HG03571 (cell line): ENCODE results near the gene MMD.
"Not testable (repeated sequence)": the region's sequence is repeated elsewhere in the genome, so short reads cannot be mapped to it uniquely, and the experiment has no call there.

Source experiments
- ATAC-seq: cut with Tn5 transposase; IDR thresholded peaks from one replicate; pipeline ENCODE4 v1.9.1; 2021; ENCODE audit not compliant: unreplicated experiment

The MMD gene, protein sequence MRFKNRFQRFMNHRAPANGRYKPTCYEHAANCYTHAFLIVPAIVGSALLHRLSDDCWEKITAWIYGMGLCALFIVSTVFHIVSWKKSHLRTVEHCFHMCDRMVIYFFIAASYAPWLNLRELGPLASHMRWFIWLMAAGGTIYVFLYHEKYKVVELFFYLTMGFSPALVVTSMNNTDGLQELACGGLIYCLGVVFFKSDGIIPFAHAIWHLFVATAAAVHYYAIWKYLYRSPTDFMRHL

GRCh38 chr17:55421179-55421934, at the start of gene MMD:
TSS of gene MMD (minus strand) at chr17:55421835. CDS start at chr17:55421695, 140 bp downstream.
- peak; percentile 15 for ATAC-seq

- ATAC-seq, result no peak
Measured at GRCh38 chr17:55466671-55467070, 45.0 kb upstream of the MMD start.

- ATAC-seq, result not testable (repeated sequence)
Measured at GRCh38 chr17:55465771-55466170, 44.1 kb upstream of the MMD start.

DNA sequence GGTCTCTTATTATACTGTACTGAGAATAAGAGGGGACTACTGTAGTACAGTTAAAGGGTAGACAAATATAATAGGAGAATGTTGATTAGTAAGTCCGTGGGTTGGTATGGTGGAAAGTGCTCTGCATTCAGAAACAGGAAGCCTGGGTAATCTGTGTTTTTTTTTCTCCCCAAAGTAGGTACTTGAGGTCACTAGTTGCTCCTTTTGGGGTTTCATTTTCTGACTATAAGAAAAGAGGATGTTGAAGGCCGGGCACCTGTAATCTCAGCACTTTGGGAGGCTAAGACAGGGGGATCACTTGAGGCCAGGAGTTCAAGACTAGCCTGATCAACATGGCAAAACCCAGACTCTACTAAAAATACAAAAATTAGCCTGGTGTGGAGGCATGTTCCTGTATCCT, 42.0 kb upstream of the MMD start:
- ATAC-seq, result no peak

- no peak for ATAC-seq
Measured at GRCh38 chr17:55462711-55463110, 41.1 kb upstream of the MMD start.

- no peak for ATAC-seq
Measured at GRCh38 chr17:55462234-55462633, 40.6 kb upstream of the MMD start.

DNA sequence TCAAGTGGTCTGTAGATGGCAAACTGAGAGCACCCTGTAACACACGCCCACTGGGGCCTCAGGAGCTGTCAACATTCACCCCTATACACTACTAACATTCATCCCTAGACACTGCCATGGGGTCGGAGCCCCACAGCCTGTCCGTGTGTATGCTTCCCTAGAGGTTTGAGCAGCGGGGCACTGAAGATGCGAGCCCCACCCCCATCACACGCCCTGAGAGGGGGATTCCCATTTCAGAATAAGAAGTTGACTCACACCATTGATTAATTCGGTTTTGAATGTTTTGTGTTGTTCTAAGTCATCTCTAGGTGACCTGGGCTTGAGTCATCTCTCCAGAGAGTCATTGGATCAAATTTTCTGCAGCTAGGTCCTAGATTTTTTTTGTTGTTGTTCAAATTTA, 37.3 kb upstream of the MMD start:
- ATAC-seq, result peak; percentile 48

DNA sequence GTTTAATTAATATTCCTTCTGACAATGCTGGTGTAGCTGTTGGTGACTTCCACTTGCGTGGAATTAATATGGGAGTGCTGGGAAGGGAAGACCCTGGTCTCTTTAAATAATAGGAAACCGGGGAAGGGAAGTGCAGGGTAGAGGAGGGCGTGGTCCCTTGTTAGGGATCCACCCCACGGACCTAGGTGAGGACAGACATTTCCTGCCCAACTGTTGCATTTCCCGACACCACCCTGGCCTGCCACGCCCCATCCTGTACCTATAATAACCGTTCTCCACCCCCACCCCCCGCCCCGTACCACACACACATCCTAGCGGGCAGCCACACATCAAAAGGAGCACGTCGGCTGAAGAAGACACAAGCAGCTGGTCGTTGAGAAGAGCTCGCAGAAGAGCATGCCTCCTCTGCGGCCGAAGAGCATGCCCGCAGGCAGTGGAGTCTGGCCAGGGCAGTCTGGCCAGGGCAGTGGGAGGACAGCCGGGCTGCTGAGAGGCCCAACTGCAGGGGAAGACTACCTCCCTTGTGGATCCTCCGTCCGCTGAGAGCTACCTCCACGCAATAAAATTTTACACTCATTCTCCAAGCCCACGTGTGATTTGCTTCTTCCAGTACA, 36.8 kb upstream of the MMD start:
- no peak for ATAC-seq

DNA sequence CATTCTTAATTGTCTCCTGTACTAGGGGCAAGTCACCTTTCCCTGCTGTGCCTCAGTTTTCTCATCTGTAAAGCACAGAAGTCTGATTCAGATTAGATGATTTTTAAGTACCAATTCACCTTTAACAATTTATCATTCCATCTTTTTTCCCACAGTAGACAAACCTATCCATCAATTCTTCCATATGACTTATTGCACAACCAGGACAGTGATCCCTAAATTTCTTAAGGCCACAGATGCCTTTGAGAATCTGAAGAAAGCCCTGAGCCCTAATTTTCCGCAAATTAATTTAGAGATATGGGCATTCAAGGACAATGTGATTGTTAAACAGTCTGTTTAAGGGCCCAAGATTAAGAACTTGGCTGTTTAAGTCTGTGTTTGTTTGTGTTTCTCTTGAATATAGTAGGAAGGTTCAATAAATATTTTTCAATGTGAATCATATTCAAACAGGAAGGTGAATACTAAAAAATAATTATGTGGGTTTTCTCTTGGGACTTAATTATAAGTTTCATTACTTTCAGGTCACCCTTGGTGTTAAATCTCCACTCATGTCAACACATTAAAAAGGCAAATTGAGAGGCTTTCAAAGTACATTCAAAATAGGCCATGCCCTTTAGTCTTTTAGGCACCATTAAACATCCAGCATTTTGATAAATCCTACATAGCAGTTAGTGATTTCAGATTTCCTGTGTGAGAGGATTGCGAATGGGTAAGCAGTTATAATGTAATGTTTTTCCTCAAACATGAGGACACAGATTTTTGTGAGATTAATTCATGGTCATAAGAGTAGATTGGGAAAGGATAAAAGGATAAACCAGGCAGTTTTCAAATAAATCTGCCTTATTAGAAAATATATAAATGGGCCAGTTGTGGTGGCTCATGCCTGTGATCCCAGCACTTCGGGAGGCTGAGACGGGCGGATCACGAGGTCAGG, 34.9 kb upstream of the MMD start:
- ATAC-seq, result no peak

DNA sequence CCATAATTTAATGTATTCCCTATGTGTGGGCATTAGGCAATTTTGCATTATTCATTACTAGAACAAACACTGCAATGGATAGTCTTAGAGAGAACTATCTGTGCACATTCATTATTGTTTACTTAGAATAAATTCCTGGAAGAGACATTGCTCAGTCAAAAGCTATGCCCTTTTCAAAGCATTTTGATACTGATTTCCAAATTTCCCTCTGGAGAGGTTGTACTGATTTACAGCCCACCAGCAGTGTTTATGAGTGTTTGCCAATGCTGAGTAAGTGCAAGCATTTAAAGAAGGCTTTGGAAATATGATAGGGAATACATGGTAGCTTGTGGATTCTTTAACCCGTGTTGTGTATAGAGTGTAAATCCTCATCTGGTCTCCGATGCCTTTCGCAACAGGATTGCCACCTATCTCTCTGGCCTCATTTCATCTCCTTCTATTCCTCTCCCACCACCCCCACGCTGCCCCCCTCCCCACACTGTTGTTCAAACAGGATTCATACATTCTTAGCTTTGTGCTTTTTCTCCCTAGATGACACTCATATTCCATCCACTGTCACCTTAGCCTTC, 33.4 kb upstream of the MMD start:
- ATAC-seq, result no peak

GRCh38 chr17:55453839-55454557, 32.4 kb upstream of the MMD start:
- ATAC-seq, result no peak

DNA sequence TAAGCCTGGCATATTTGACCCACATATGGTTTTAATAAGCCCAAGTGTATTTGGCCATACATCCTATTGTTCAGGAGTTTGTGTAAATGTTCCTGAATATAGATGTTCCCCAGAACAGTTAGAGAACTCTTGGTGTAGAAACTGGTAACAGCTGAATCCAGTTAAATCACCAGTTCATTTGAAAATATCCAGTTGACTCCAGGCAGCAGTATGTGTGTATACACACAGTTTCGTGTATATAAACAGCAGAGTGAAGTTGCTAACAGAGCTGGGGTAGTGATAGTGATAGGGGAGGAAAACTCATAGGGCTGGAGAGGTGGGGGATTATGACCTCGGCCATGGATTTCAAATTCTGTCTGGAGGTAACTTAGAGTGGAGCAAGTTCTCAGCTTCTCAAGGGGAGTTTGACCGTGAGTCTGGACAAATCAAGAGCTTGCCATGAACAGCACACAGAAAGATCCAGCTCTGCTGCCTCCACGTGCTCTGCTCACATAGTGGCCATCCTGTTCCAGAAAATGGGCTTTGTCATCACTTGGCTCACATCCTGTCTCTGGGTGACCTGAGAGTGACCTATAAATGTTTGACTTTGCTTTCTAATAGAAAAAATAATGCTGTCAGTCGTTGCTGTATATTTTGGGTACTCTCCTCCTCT, 30.6 kb upstream of the MMD start:
- ATAC-seq, result no peak

DNA sequence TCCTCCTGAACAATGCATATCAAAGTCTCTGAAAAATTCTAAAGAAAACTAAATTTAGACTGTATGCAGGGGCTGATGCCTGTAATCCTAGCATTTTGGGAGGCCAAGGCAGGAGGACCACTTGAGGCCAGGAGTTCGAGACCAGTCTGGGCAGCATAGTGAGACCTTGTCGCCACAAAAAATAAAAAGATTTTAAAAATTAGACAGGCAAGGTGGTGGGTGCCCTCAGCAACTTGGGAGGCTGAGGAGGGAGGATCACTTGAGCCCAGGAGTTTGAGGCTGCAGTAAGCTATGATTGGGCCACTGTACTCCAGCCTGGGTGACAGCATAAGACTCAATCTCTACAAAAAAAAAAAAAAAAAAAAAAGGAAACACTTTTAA, 30.1 kb upstream of the MMD start:
- ATAC-seq, result no peak

DNA sequence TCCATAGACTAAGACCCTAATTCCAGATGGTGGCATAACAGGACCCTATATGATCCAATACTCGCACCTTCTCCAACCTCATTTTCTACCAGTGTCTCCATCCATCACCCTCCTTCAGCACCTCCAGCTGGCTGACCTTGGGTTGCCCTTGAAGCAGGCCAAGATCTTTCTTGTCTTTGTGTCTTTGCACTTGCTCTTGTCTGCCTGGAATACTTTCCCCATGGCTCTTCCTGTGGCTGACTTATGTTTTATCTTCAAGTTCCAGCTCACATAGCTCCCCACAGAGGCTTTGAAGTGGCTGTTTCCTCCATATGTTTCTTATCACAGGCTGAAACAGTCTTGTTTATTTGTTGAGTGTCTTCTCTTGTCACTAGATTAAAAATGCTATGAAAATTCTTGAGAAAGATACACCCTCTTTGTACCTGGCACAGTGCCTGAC, 29.6 kb upstream of the MMD start:
- no peak for ATAC-seq

DNA sequence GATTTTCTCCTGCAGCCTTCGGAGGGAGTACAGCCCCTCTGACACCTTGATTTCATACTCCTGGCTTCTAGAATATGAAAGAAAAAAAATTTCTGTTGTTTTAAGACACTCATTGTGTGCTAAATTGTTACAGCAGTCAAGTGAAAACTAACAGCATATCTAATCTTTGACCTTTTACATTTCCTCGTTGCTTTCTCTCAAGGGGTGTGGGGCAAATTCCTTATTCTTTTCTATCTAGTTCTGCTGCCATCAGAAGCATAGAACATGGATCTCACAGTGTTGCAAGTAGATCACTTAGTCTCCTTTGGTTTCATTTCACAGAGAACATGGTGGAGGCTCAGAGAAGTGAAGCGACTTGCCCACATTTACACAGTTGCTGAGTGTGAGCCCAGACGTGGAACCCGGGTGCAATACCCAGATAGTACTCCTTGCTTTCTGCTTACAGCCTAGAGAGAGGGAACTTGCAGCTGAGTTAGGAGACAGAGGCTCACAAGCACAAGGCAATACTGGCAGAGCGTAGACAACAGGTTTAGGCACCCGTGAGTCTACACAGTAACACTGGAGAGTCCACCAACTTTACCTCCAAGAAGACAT, 28.7 kb upstream of the MMD start:
- no peak for ATAC-seq

GRCh38 chr17:55448681-55449080, 27.0 kb upstream of the MMD start:
- ATAC-seq, result no peak

DNA sequence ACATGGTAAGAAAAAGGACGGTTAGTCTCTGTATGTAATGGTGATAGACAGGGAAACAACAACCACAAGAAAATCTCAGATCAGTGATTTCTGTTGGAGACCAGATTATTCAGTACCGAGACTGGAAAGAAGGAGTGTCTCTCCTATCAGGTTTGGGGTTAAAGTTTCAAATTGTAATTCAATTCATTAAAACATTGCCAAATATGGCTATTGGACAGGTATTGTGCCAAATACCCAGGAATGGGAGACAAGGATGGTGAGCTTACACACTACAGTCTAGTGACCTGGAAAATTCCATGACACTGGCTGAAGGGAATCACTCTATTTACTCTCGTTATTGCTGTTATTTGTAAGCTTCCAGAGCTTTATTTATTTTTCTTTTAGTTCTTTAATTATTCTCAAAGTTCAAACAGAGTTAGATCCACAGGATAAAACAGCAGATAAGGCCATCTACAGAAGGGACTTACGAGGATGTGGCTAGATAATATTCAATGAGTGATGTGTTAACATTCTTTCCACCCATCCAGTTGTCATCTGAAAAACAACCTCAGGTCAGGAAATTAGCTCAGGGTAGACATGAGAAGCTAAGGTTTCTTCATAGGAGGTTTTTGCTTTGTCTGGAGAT, 25.1 kb upstream of the MMD start:
- no peak for ATAC-seq

- ATAC-seq, result not testable (repeated sequence)
Measured at GRCh38 chr17:55446004-55446403, 24.4 kb upstream of the MMD start.
